G401 (cell line): ENCODE results near the gene NIP7. TPM values are rescaled to one million over a fixed set of nuclear protein-coding genes. Genes with fewer than 3 reads are reported as not detected.
"Not testable (repeated sequence)": the region's sequence is repeated elsewhere in the genome, so short reads cannot be mapped to it uniquely, and the experiment has no call there.

ENCODE experiments used
- DNase-seq: peaks from one replicate; pipeline ENCODE4 v3.0.0-alpha.2; 2015; ENCODE audit warnings: low spot score
- in situ Hi-C: cut with HindIII; loops from 2 replicates; pipeline ENCODE4 v1.10.0; 2016; ENCODE audit warnings: low sequenced_read_pairs, mixed read lengths
- total RNA-seq: library from RNA; depleted of rRNA; stranded (reverse); fragments of >200 nt; shearing (Covaris generic); gene quantifications from 2 replicates; pipeline ENCODE4 v1.2.3, GENCODE V29; 2014; rRNA removed

Gene NIP7
- total RNA-seq, result 33.0 and 35.3 TPM in 2 replicates

DNA sequence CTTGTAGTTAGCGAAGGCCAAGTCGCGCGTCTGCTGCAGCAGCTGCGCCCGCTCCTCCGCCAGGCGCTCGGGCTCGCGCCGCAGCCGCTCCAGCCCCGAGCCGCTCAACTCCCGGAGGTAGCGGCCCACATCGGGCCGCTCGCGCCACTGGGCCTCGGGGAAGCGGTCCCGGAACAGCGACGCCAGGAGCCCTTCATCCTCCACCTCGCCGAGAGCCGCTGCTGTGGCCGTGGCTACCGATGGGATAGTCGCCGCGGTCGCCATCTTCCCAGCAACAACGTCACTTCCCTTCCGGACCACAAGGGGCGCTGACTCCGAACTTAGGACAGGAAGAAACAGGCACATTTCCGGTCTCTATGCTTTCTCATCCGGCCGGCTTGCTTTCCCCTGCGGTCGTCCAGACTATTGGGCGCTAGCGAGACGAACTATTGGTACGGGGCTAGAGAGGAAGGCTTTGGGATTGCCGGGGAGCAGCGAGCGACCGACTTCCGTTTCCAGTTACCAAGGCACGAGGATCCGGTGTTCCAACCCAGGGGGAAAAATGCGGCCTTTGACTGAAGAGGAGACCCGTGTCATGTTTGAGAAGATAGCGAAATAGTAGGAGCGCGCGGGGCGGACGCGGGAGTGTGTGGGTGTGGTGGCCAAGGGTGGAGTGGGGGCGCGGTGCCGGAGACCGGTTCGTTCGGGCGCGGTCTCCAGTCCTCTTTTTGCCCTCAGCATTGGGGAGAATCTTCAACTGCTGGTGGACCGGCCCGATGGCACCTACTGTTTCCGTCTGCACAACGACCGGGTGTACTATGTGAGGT, at the start of gene NIP7, which contains the start of gene COG8:
NIP7 (plus strand) TSS at position 484 of the 806 bp plus-strand sequence; CDS start at position 542, 58 bp downstream.
COG8 (minus strand) TSS at position 276 of the 806 bp plus-strand sequence; CDS start at position 264, 12 bp downstream.
- in situ Hi-C loops, result no loop called here
- peak; percentile 99 for DNase-seq

- DNase-seq, in situ Hi-C loops: not testable (repeated sequence)
These were observed 47.9 kb upstream of the NIP7 start for GRCh38 chr16:69291657-69292056.

DNA sequence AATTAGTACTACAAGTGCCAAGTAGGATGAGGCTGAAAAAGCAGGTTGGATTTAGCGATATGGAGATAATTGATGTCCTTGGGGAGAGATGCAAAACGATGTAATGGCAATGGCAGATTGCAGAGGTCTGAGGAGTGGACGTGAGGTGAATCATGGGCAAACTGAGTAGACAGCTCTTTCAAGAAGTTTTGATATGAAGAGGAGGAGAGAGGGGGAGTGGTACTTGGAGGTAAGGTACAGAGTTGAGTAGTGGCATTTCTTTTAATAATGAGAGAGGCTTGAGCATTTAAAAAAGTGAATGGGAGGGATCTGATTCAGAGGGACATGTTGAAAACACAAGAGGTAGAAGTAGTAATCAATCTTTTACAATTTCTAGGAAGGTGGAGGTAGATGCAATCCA, 46.2 kb upstream of the NIP7 start:
- DNase-seq, result no peak
- in situ Hi-C loops, result no loop called here

- in situ Hi-C loops, result no loop called here
- DNase-seq, result no peak
These were observed 45.5 kb upstream of the NIP7 start for GRCh38 chr16:69294051-69294450.

- DNase-seq, in situ Hi-C loops: not testable (repeated sequence)
These were observed 42.8 kb upstream of the NIP7 start for GRCh38 chr16:69296771-69297170.

GRCh38 chr16:69298261-69298660, 41.3 kb upstream of the NIP7 start:
- no peak for DNase-seq
- in situ Hi-C loops, result no loop called here

DNA sequence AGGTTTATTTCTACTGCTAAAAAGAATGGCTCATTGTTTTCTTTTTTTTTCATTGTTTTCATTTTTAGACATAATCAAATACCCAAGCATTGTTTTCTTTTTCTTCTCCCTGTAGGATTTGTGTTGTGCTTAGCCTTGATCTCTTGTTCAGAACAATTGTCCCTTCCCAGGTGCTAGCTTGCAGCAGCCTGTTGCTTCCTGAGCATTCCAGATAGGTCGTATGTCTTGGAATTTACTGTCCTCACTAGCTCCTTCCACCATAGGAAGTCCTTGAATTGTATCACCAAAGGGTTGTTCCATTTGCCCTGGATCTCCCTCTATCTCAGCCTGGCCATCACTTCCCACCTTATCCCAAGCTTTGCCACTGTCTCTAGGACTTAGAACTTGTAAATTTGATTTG, 38.4 kb upstream of the NIP7 start:
- DNase-seq, result no peak
- in situ Hi-C loops, result no loop called here

DNA sequence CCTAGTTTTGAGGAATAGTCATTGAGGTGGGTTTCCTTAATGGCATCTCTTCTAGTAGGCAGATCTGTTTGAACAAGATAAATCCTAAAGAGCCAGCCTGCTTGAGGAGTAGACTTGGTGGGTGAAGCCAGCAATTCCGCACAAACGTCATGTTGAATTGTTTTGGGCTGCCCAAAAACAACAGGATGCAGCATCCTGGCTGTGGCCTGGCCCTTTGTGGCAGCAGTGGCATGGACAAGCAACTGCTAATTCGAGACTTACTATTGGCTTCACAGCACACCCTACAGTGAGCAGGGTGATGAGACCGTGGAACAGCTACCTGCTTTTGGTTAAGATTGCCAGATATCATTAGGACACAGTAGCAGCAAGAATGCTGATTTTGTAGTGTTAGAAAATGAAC, 37.7 kb upstream of the NIP7 start:
- in situ Hi-C loops, result no loop called here
- no peak for DNase-seq

DNA sequence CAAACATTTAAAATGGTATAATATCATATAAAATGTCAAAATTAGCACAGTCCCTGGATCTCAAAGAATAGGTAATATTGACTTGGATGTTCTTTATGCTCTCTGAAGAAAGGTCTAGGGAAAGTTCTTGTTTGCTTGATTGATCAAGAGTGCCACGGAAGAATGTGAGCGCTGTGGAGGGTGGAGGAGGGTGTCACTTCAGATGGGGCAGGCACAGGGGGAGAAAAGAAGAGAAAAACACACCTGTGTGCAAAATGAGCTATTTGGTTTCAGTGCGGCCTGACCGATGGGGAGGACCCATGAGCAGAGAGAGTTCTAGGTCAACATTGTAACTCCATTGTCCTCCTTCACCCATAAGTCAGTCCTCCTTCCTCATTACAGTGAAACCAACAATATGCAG, 37.3 kb upstream of the NIP7 start:
- in situ Hi-C loops, result no loop called here
- no peak for DNase-seq

DNA sequence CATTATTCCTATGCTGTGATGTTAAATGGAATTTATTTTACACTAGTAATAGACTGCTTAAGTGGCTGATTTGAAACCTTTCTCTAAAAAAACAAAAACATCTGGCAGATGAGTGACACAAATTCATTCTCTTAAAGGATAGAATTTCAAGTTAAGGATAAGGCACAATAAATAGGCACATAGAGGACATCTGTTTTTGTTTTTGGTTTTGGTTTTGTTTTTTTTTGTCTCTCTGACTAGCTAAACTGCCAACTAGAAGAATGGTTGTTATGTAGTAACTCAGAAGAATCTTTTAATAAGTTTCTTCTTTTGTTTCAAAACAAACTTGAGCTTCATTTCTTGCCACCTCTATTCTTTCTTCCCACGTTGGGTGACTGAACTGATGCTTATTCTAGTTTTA, 33.5 kb upstream of the NIP7 start:
- DNase-seq, result no peak
- in situ Hi-C loops, result no loop called here

GRCh38 chr16:69307091-69307490, 32.5 kb upstream of the NIP7 start:
- in situ Hi-C loops, result no loop called here
- DNase-seq, result no peak

- no peak for DNase-seq
- in situ Hi-C loops, result no loop called here
These were observed 31.7 kb upstream of the NIP7 start for GRCh38 chr16:69307856-69308255.

GRCh38 chr16:69309316-69309715, 30.3 kb upstream of the NIP7 start:
- in situ Hi-C loops, result no loop called here
- DNase-seq, result no peak

- in situ Hi-C loops, result no loop called here
These were observed 28.7 kb upstream of the NIP7 start, which contains the start of gene VPS4A for GRCh38 chr16:69310653-69311532. TSS of gene VPS4A (plus strand) at chr16:69311350. CDS start at chr16:69311512, 162 bp downstream.

GRCh38 chr16:69311533-69312387, 27.8 kb upstream of the NIP7 start:
- in situ Hi-C loops, result no loop called here
- DNase-seq, result no peak

More at GRCh38 chr16:69310653-69311532, 28.7 kb upstream of the NIP7 start, which contains the start of gene VPS4A:
- DNase-seq, result peak; percentile 97

- no peak for DNase-seq
These were observed 26.1 kb upstream of the NIP7 start for GRCh38 chr16:69313469-69313868.

DNA sequence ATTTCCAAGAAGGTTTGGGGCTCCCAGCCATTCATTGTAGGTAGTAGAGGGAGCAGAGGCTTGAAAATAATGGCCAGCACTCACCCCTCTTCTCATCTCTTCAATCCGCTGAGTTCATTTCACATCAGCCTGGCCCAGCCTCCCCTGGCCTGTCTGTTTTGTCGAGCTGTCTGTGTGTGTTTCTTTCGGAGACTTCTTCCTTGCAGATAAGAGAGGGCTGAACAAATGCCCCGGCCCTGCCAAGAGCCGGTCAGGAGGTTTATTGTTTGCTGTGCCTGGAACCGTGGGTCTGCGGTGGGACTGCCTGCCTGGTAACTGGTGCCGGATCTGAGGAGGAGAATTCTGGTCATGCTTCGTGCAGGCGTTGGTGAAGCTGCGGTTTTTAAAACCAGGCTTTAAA, 25.0 kb upstream of the NIP7 start:
- no peak for DNase-seq
- in situ Hi-C loops, result no loop called here

More at GRCh38 chr16:69313469-69313868, 26.1 kb upstream of the NIP7 start:
- in situ Hi-C loops, result no loop called here

GRCh38 chr16:69315486-69316311, 23.9 kb upstream of the NIP7 start:
- in situ Hi-C loops, result no loop called here
- DNase-seq, result no peak
